NB4 (cell line): Measurements from ENCODE around the gene FRY.

Experiments used
- CTCF ChIP-seq: IDR thresholded peaks from one replicate; pipeline ENCODE4 v1.5.1; 2012; ENCODE audit warnings: low read depth, low read length
- MAX ChIP-seq: IDR thresholded peaks from 2 replicates; pipeline ENCODE4 v1.6.1; 2011; ENCODE audit warnings: low read depth, low read length
- POLR2A ChIP-seq: IDR thresholded peaks from 2 replicates; pipeline ENCODE4 v1.6.1; 2011; ENCODE audit warnings: mild to moderate bottlenecking; ENCODE audit not compliant: insufficient read length; ENCODE audit errors: extremely low read depth

GRCh38 chr13:32040052-32040642, 8.6 kb downstream of the FRY start:
- TF ChIP-seq CTCF = no peak
- TF ChIP-seq POLR2A = no peak
- TF ChIP-seq MAX = no peak
